ENCODE measurements around the gene OBSCN. TPM values are rescaled to one million over a fixed set of nuclear protein-coding genes. Genes with fewer than 3 reads are reported as not detected.

OBSCN gene
- total and polyA plus RNA-seq, 2 donors = 10.1 to 75.9 TPM

GRCh38 chr1:228233136-228233535, 25.3 kb downstream of the OBSCN start:
- peaks cover 0 to 2% of the 10 kb centered on the region in 2 donors for H3K9me3 ChIP-seq (ENCODE audit: control insufficient read depth in 2 of 2, insufficient read depth in 1 of 2, low read length in 1 of 2)
- H3K36me3 ChIP-seq (ENCODE audit: control insufficient read depth in 2 of 2, insufficient read depth in 2 of 2, low read length in 1 of 2) = peaks cover 12 to 18% of the 10 kb centered on the region in 2 donors

GRCh38 chr1:228234921-228235320, 27.1 kb downstream of the OBSCN start:
- no peak for DNase-seq (ENCODE audit: low read depth in 6 of 9, low spot score in 9 of 9)

More at GRCh38 chr1:228233136-228233535, 25.3 kb downstream of the OBSCN start:
- H3K27me3 ChIP-seq (ENCODE audit: control insufficient read depth in 2 of 2, insufficient read depth in 1 of 2, low read length in 1 of 2) = no peaks in the 10 kb centered on the region
- no peaks in the 10 kb centered on the region for H3K4me1 ChIP-seq (ENCODE audit: control insufficient read depth in 2 of 2, insufficient read depth in 2 of 2, low read length in 2 of 2)
- no peak for DNase-seq (ENCODE audit: low read depth in 6 of 9, low spot score in 9 of 9)
- no peak overlapping the region for H3K27ac ChIP-seq (ENCODE audit: low read depth in 1 of 2, low read length in 1 of 2)
- WGBS = 99% methylated on average over 1 of the region's 1 CpG
- H3K4me3 ChIP-seq (ENCODE audit: low read length in 2 of 2) = no peak overlapping the region

GRCh38 chr1:228236744-228237143, 28.9 kb downstream of the OBSCN start:
- DNase-seq (ENCODE audit: low read depth in 6 of 9, low spot score in 9 of 9) = no peak
- no peak overlapping the region for H3K27ac ChIP-seq (ENCODE audit: low read depth in 1 of 2, low read length in 1 of 2)
- H3K4me3 ChIP-seq (ENCODE audit: low read length in 2 of 2) = no peak overlapping the region
- no peaks in the 10 kb centered on the region for H3K27me3 ChIP-seq (ENCODE audit: control insufficient read depth in 2 of 2, insufficient read depth in 1 of 2, low read length in 1 of 2)
- 87% methylated on average over 5 of the region's 5 CpGs for WGBS
- peaks cover 21 to 44% of the 10 kb centered on the region in 2 donors for H3K36me3 ChIP-seq (ENCODE audit: control insufficient read depth in 2 of 2, insufficient read depth in 2 of 2, low read length in 1 of 2)
- H3K9me3 ChIP-seq (ENCODE audit: control insufficient read depth in 2 of 2, insufficient read depth in 1 of 2, low read length in 1 of 2) = peaks cover 16 to 25% of the 10 kb centered on the region in 2 donors
- no peaks in the 10 kb centered on the region for H3K4me1 ChIP-seq (ENCODE audit: control insufficient read depth in 2 of 2, insufficient read depth in 2 of 2, low read length in 2 of 2)

More at GRCh38 chr1:228234921-228235320, 27.1 kb downstream of the OBSCN start:
- H3K27me3 ChIP-seq (ENCODE audit: control insufficient read depth in 2 of 2, insufficient read depth in 1 of 2, low read length in 1 of 2) = no peaks in the 10 kb centered on the region
- H3K4me3 ChIP-seq (ENCODE audit: low read length in 2 of 2) = no peak overlapping the region
- H3K9me3 ChIP-seq (ENCODE audit: control insufficient read depth in 2 of 2, insufficient read depth in 1 of 2, low read length in 1 of 2) = peaks cover 8 to 9% of the 10 kb centered on the region in 2 donors
- 96% methylated on average over 2 of the region's 2 CpGs for WGBS
- H3K27ac ChIP-seq (ENCODE audit: low read depth in 1 of 2, low read length in 1 of 2) = no peak overlapping the region
- H3K4me1 ChIP-seq (ENCODE audit: control insufficient read depth in 2 of 2, insufficient read depth in 2 of 2, low read length in 2 of 2) = no peaks in the 10 kb centered on the region
- peaks cover 22 to 34% of the 10 kb centered on the region in 2 donors for H3K36me3 ChIP-seq (ENCODE audit: control insufficient read depth in 2 of 2, insufficient read depth in 2 of 2, low read length in 1 of 2)

GRCh38 chr1:228238007-228238406, 30.2 kb downstream of the OBSCN start:
- peaks cover 21 to 43% of the 10 kb centered on the region in 2 donors for H3K36me3 ChIP-seq (ENCODE audit: control insufficient read depth in 2 of 2, insufficient read depth in 2 of 2, low read length in 1 of 2)
- 97% methylated on average over 7 of the region's 7 CpGs for WGBS
- no peaks in the 10 kb centered on the region for H3K4me1 ChIP-seq (ENCODE audit: control insufficient read depth in 2 of 2, insufficient read depth in 2 of 2, low read length in 2 of 2)
- no peaks in the 10 kb centered on the region for H3K27me3 ChIP-seq (ENCODE audit: control insufficient read depth in 2 of 2, insufficient read depth in 1 of 2, low read length in 1 of 2)
- H3K27ac ChIP-seq (ENCODE audit: low read depth in 1 of 2, low read length in 1 of 2) = no peak overlapping the region
- H3K4me3 ChIP-seq (ENCODE audit: low read length in 2 of 2) = no peak overlapping the region
- peaks cover 18 to 26% of the 10 kb centered on the region in 2 donors for H3K9me3 ChIP-seq (ENCODE audit: control insufficient read depth in 2 of 2, insufficient read depth in 1 of 2, low read length in 1 of 2)
- no peak for DNase-seq (ENCODE audit: low read depth in 6 of 9, low spot score in 9 of 9)

GRCh38 chr1:228238461-228238860, 30.6 kb downstream of the OBSCN start:
- H3K9me3 ChIP-seq (ENCODE audit: control insufficient read depth in 2 of 2, insufficient read depth in 1 of 2, low read length in 1 of 2) = peaks cover 21 to 30% of the 10 kb centered on the region in 2 donors
- peaks cover 26 to 45% of the 10 kb centered on the region in 2 donors for H3K36me3 ChIP-seq (ENCODE audit: control insufficient read depth in 2 of 2, insufficient read depth in 2 of 2, low read length in 1 of 2)
- H3K4me3 ChIP-seq (ENCODE audit: low read length in 2 of 2) = no peak overlapping the region
- WGBS = 85% methylated on average over 3 of the region's 3 CpGs
- no peaks in the 10 kb centered on the region for H3K27me3 ChIP-seq (ENCODE audit: control insufficient read depth in 2 of 2, insufficient read depth in 1 of 2, low read length in 1 of 2)
- DNase-seq (ENCODE audit: low read depth in 6 of 9, low spot score in 9 of 9) = no peak
- no peak overlapping the region for H3K27ac ChIP-seq (ENCODE audit: low read depth in 1 of 2, low read length in 1 of 2)
- no peaks in the 10 kb centered on the region for H3K4me1 ChIP-seq (ENCODE audit: control insufficient read depth in 2 of 2, insufficient read depth in 2 of 2, low read length in 2 of 2)

GRCh38 chr1:228240411-228241240, 32.8 kb downstream of the OBSCN start:
- Histone ChIP-seq H3K27ac (ENCODE audit: low read depth in 1 of 2, low read length in 1 of 2) (no peak overlapping the region), H3K36me3 (ENCODE audit: control insufficient read depth in 2 of 2, insufficient read depth in 2 of 2, low read length in 1 of 2) (peaks cover 43 to 60% of the 10 kb centered on the region in 2 donors), H3K4me1 (ENCODE audit: control insufficient read depth in 2 of 2, insufficient read depth in 2 of 2, low read length in 2 of 2) (no peaks in the 10 kb centered on the region), H3K27me3 (ENCODE audit: control insufficient read depth in 2 of 2, insufficient read depth in 1 of 2, low read length in 1 of 2) (no peaks in the 10 kb centered on the region), H3K9me3 (ENCODE audit: control insufficient read depth in 2 of 2, insufficient read depth in 1 of 2, low read length in 1 of 2) (peaks cover 30 to 40% of the 10 kb centered on the region in 2 donors), H3K4me3 (ENCODE audit: low read length in 2 of 2) (no peak overlapping the region)
- no peak for DNase-seq (ENCODE audit: low read depth in 6 of 9, low spot score in 9 of 9)
- 91% methylated on average over 13 of the region's 13 CpGs for WGBS

- no peak for DNase-seq (ENCODE audit: low read depth in 6 of 9, low spot score in 9 of 9)
- peaks cover 48 to 66% of the 10 kb centered on the region in 2 donors for H3K36me3 ChIP-seq (ENCODE audit: control insufficient read depth in 2 of 2, insufficient read depth in 2 of 2, low read length in 1 of 2)
- H3K4me3 ChIP-seq (ENCODE audit: low read length in 2 of 2) = no peak overlapping the region
- no peaks in the 10 kb centered on the region for H3K4me1 ChIP-seq (ENCODE audit: control insufficient read depth in 2 of 2, insufficient read depth in 2 of 2, low read length in 2 of 2)
- 99% methylated on average over 2 of the region's 2 CpGs for WGBS
- H3K27ac ChIP-seq (ENCODE audit: low read depth in 1 of 2, low read length in 1 of 2) = no peak overlapping the region
- peaks cover 31 to 41% of the 10 kb centered on the region in 2 donors for H3K9me3 ChIP-seq (ENCODE audit: control insufficient read depth in 2 of 2, insufficient read depth in 1 of 2, low read length in 1 of 2)
- H3K27me3 ChIP-seq (ENCODE audit: control insufficient read depth in 2 of 2, insufficient read depth in 1 of 2, low read length in 1 of 2) = no peaks in the 10 kb centered on the region
Measured at GRCh38 chr1:228241259-228241658, 33.4 kb downstream of the OBSCN start.

GRCh38 chr1:228242409-228242808, 34.6 kb downstream of the OBSCN start:
- no peak overlapping the region for H3K27ac ChIP-seq (ENCODE audit: low read depth in 1 of 2, low read length in 1 of 2)
- H3K36me3 ChIP-seq (ENCODE audit: control insufficient read depth in 2 of 2, insufficient read depth in 2 of 2, low read length in 1 of 2) = peaks cover 54 to 72% of the 10 kb centered on the region in 2 donors
- DNase-seq (ENCODE audit: low read depth in 6 of 9, low spot score in 9 of 9) = no peak
- H3K27me3 ChIP-seq (ENCODE audit: control insufficient read depth in 2 of 2, insufficient read depth in 1 of 2, low read length in 1 of 2) = no peaks in the 10 kb centered on the region
- H3K9me3 ChIP-seq (ENCODE audit: control insufficient read depth in 2 of 2, insufficient read depth in 1 of 2, low read length in 1 of 2) = peaks cover 35 to 45% of the 10 kb centered on the region in 2 donors
- H3K4me1 ChIP-seq (ENCODE audit: control insufficient read depth in 2 of 2, insufficient read depth in 2 of 2, low read length in 2 of 2) = no peaks in the 10 kb centered on the region
- no peak overlapping the region for H3K4me3 ChIP-seq (ENCODE audit: low read length in 2 of 2)

- no peak for DNase-seq (ENCODE audit: low read depth in 6 of 9, low spot score in 9 of 9)
- peaks cover 53 to 68% of the 10 kb centered on the region in 2 donors for H3K36me3 ChIP-seq (ENCODE audit: control insufficient read depth in 2 of 2, insufficient read depth in 2 of 2, low read length in 1 of 2)
Measured at GRCh38 chr1:228243093-228243492, 35.2 kb downstream of the OBSCN start.

More at GRCh38 chr1:228243093-228243492, 35.2 kb downstream of the OBSCN start:
- 98% methylated on average over 7 of the region's 7 CpGs for WGBS
- no peaks in the 10 kb centered on the region for H3K27me3 ChIP-seq (ENCODE audit: control insufficient read depth in 2 of 2, insufficient read depth in 1 of 2, low read length in 1 of 2)
- H3K4me1 ChIP-seq (ENCODE audit: control insufficient read depth in 2 of 2, insufficient read depth in 2 of 2, low read length in 2 of 2) = no peaks in the 10 kb centered on the region
- no peak overlapping the region for H3K27ac ChIP-seq (ENCODE audit: low read depth in 1 of 2, low read length in 1 of 2)
- peaks cover 35 to 45% of the 10 kb centered on the region in 2 donors for H3K9me3 ChIP-seq (ENCODE audit: control insufficient read depth in 2 of 2, insufficient read depth in 1 of 2, low read length in 1 of 2)
- no peak overlapping the region for H3K4me3 ChIP-seq (ENCODE audit: low read length in 2 of 2)
